Measurements from ENCODE around the gene CKB. TPM values are rescaled to one million over a fixed set of nuclear protein-coding genes. Genes with fewer than 3 reads are reported as not detected.
A peak's percentile ranks its signal among the peaks of the same experiment; 100 is the strongest.

The CKB gene
- total and polyA plus RNA-seq, 9 of the 15 experiments (the other 6 are each of a cell fraction or from before 2014, with no cell fraction given), result 23.9 to 692 (median 132) TPM

DNA sequence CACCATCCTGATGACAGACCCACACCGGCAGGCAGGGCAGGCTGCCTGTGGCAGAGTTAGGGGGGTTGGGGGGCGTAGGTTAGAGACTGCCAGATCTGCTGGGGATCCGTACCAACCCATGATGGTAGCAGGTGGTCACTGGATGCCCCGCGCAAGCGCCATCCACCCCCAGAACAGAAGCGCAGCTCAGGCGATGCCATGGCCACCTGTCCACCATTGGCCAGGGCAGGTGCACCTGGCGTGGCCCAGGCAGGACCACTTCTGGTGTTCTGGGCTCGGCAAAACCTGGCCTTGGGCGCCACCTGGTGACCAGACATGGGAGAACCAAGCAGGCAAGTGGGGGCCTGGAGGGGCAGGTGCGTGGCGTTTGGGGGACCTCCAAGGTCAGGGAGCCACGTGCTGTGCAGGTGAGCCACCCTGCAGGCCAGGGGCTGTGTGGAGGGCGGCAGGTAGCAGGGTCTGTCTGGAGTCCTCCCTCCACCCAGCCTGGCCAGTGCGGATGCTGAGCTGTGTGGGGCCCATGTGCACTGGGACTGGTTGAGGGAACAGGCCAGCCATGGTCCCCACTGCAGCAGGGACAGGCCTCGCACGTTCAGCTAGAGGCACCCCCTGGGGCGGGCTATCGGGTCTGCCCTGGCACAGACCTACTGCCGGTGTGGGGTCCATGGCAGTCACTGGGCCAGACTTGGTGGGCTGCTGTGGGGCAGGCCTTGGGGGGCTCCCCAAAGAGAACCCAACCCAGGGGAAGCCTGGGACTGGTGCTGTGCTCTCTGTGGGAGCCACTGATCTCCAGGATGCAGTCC is 24.2 kb upstream of the CKB start:
- Histone ChIP-seq H2AFZ (ENCODE audit: low read depth, low read length) (no peak overlapping the region), H3K36me3 (ENCODE audit: control insufficient read depth, insufficient read depth, low read length) (no peaks in the 10 kb centered on the region), H3K4me2 (ENCODE audit: insufficient read depth, low read length) (no peak overlapping the region), H3K27ac (ENCODE audit: extremely low read depth, low read depth, low read length) (no peak overlapping the region), H3K9me3 (replicated peaks; ENCODE audit: control insufficient read depth, insufficient read depth, low read depth, low read length) (no peaks in the 10 kb centered on the region), H3K9me1 (ENCODE audit: control insufficient read depth, insufficient read depth, low read length) (no peaks in the 10 kb centered on the region), H3K27me3 (ENCODE audit: control insufficient read depth in 2 of 2, insufficient read depth in 2 of 2, low read length in 2 of 2) (no peaks in the 10 kb centered on the region), H3K9ac (ENCODE audit: insufficient read depth in 1 of 2, low read depth in 2 of 2, low read length in 2 of 2) (no peak overlapping the region), H4K20me1 (replicated peaks; ENCODE audit: control insufficient read depth, insufficient read depth, low read length) (peaks cover 7% of the 10 kb centered on the region; the same call in 1 of the 2 replicates), H3K4me1 (replicated peaks in 1 of 2; ENCODE audit: control insufficient read depth in 2 of 2, insufficient read depth in 2 of 2, low read length in 2 of 2) (peaks cover 0 to 88% of the 10 kb centered on the region in 2 experiments; a peak in 2 of 5 replicates), H3K4me3 (no peak overlapping the region), H3K79me2 (ENCODE audit: control insufficient read depth, insufficient read depth, low read length) (no peaks in the 10 kb centered on the region)
- CTCF ChIA-PET (ENCODE audit: low intra/inter-chr PET ratio), result interaction anchor here (0.6 to 2.4 kb wide), 4 partner anchors 17 to 1186 kb away, joined by 3 to 19 read pairs (median 5); no protein-coding TSS in a partner anchor
- intact Hi-C loops (cut with micrococcal nuclease), result loop anchor here (1.0 to 10.0 kb wide), 3 partner anchors 29 to 472 kb away; no protein-coding TSS in a partner anchor
- 19% methylated on average over 11 of the region's 21 CpGs for WGBS (ENCODE audit: insufficient coverage, low coverage, missing lambda C conversion rate)
- DNase-seq (ENCODE audit: extremely low read depth in 1 of 4, low spot score in 3 of 4), result peak; percentile 71 to 75 (median 75)
- ATAC-seq, result peak; percentile 93
- peak; percentile 72 for FAIRE-seq
- POLR2A ChIA-PET, result interaction anchor here (0.9 to 1.3 kb wide), 2 partner anchors 11 to 15 kb away, joined by 3 to 4 read pairs; partner anchors contain the start of gene BAG5
- no TSS peak for BruUV-seq (replicated peaks)
- in situ Hi-C loops (cut with MboI), result no loop called here
- no peak for TF ChIP-seq KLF16 (IDR thresholded peaks at IDR 0.05)
- TF ChIP-seq ZBTB43 (CRISPR knock-in tag; IDR thresholded peaks at IDR 0.05), result no peak
- no peak for TF ChIP-seq JUND (IDR thresholded peaks at IDR 0.05; ENCODE audit: borderline replicate concordance, low read depth, low read length)
- no peak for TF ChIP-seq JUND (tag; IDR thresholded peaks at IDR 0.05; ENCODE audit: borderline replicate concordance, low read depth, low read length)
- TF ChIP-seq PHTF2 (CRISPR knock-in tag; IDR thresholded peaks at IDR 0.05), result no peak
- TF ChIP-seq, protein P1, sequence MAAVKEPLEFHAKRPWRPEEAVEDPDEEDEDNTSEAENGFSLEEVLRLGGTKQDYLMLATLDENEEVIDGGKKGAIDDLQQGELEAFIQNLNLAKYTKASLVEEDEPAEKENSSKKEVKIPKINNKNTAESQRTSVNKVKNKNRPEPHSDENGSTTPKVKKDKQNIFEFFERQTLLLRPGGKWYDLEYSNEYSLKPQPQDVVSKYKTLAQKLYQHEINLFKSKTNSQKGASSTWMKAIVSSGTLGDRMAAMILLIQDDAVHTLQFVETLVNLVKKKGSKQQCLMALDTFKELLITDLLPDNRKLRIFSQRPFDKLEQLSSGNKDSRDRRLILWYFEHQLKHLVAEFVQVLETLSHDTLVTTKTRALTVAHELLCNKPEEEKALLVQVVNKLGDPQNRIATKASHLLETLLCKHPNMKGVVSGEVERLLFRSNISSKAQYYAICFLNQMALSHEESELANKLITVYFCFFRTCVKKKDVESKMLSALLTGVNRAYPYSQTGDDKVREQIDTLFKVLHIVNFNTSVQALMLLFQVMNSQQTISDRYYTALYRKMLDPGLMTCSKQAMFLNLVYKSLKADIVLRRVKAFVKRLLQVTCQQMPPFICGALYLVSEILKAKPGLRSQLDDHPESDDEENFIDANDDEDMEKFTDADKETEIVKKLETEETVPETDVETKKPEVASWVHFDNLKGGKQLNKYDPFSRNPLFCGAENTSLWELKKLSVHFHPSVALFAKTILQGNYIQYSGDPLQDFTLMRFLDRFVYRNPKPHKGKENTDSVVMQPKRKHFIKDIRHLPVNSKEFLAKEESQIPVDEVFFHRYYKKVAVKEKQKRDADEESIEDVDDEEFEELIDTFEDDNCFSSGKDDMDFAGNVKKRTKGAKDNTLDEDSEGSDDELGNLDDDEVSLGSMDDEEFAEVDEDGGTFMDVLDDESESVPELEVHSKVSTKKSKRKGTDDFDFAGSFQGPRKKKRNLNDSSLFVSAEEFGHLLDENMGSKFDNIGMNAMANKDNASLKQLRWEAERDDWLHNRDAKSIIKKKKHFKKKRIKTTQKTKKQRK (IDR thresholded peaks at IDR 0.05; ENCODE audit: borderline replicate concordance, low read depth, low read length), result no peak
- TF ChIP-seq, protein P2, sequence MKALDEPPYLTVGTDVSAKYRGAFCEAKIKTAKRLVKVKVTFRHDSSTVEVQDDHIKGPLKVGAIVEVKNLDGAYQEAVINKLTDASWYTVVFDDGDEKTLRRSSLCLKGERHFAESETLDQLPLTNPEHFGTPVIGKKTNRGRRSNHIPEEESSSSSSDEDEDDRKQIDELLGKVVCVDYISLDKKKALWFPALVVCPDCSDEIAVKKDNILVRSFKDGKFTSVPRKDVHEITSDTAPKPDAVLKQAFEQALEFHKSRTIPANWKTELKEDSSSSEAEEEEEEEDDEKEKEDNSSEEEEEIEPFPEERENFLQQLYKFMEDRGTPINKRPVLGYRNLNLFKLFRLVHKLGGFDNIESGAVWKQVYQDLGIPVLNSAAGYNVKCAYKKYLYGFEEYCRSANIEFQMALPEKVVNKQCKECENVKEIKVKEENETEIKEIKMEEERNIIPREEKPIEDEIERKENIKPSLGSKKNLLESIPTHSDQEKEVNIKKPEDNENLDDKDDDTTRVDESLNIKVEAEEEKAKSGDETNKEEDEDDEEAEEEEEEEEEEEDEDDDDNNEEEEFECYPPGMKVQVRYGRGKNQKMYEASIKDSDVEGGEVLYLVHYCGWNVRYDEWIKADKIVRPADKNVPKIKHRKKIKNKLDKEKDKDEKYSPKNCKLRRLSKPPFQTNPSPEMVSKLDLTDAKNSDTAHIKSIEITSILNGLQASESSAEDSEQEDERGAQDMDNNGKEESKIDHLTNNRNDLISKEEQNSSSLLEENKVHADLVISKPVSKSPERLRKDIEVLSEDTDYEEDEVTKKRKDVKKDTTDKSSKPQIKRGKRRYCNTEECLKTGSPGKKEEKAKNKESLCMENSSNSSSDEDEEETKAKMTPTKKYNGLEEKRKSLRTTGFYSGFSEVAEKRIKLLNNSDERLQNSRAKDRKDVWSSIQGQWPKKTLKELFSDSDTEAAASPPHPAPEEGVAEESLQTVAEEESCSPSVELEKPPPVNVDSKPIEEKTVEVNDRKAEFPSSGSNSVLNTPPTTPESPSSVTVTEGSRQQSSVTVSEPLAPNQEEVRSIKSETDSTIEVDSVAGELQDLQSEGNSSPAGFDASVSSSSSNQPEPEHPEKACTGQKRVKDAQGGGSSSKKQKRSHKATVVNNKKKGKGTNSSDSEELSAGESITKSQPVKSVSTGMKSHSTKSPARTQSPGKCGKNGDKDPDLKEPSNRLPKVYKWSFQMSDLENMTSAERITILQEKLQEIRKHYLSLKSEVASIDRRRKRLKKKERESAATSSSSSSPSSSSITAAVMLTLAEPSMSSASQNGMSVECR (CRISPR knock-in tag; IDR thresholded peaks at IDR 0.05), result no peak
- TF ChIP-seq SMAD4 (CRISPR knock-in tag; conservative IDR thresholded peaks at IDR 0.05), result no peak
- 0 out of 2 replicates have a peak, but pooled peaks have one; percentile 30 for TF ChIP-seq CREM (IDR thresholded peaks at IDR 0.05; ENCODE audit: low read depth)
- no peak for TF ChIP-seq DLX4 (CRISPR knock-in tag; IDR thresholded peaks at IDR 0.05)
- TF ChIP-seq EP400 (IDR thresholded peaks at IDR 0.05), result no peak
- no peak for TF ChIP-seq MCM3 (IDR thresholded peaks at IDR 0.05)
